NB4 (cell line): ENCODE data around the gene TGFBR3.

Experiments
- DNase-seq: peaks from one replicate; pipeline ENCODE4 v3.0.0; 2010; ENCODE audit warnings: low read depth
- H3K4me3 ChIP-seq: one replicate; pipeline ENCODE4 v1.5.1; 2011; ENCODE audit warnings: mild to moderate bottlenecking, low read depth, low read length, moderate library complexity
- CTCF ChIP-seq: IDR thresholded peaks from one replicate; pipeline ENCODE4 v1.5.1; 2012; ENCODE audit warnings: low read depth, low read length
- MAX ChIP-seq: IDR thresholded peaks from 2 replicates; pipeline ENCODE4 v1.6.1; 2011; ENCODE audit warnings: low read depth, low read length
- MYC ChIP-seq: IDR thresholded peaks from 2 replicates; pipeline ENCODE4 v1.6.1; 2011; ENCODE audit warnings: low read depth, low read length
- POLR2A ChIP-seq: IDR thresholded peaks from 2 replicates; pipeline ENCODE4 v1.6.1; 2011; ENCODE audit warnings: mild to moderate bottlenecking; ENCODE audit not compliant: insufficient read length; ENCODE audit errors: extremely low read depth

The TGFBR3 gene

GRCh38 chr1:91784616-91785015, 101.3 kb downstream of the TGFBR3 start:
- no peak for TF ChIP-seq MYC
- no peak for TF ChIP-seq POLR2A
- no peak for TF ChIP-seq MAX
- TF ChIP-seq CTCF = no peak
- no peak for DNase-seq
- H3K4me3 ChIP-seq = no peak overlapping the region

GRCh38 chr1:91784191-91784590, 101.8 kb downstream of the TGFBR3 start:
- no peak for DNase-seq
- TF ChIP-seq MYC = no peak
- TF ChIP-seq CTCF = no peak
- no peak for TF ChIP-seq MAX
- TF ChIP-seq POLR2A = no peak
- no peak overlapping the region for H3K4me3 ChIP-seq

- no peak for DNase-seq
- H3K4me3 ChIP-seq = no peak overlapping the region
- no peak for TF ChIP-seq MYC
- no peak for TF ChIP-seq MAX
- no peak for TF ChIP-seq POLR2A
- no peak for TF ChIP-seq CTCF
Measured at GRCh38 chr1:91783423-91784170, 102.4 kb downstream of the TGFBR3 start.

GRCh38 chr1:91781901-91782622, 103.9 kb downstream of the TGFBR3 start:
- TF ChIP-seq MYC (no peak), CTCF (no peak), POLR2A (no peak), MAX (no peak)
- no peak overlapping the region for H3K4me3 ChIP-seq
- DNase-seq = no peak

GRCh38 chr1:91781371-91781825, 104.6 kb downstream of the TGFBR3 start:
- no peak overlapping the region for H3K4me3 ChIP-seq
- TF ChIP-seq POLR2A = no peak
- TF ChIP-seq CTCF = no peak
- no peak for TF ChIP-seq MYC
- no peak for TF ChIP-seq MAX
- no peak for DNase-seq
